ENCODE data around the gene RICTOR. TPM values are rescaled to one million over a fixed set of nuclear protein-coding genes. Genes with fewer than 3 reads are reported as not detected.

The RICTOR gene
- total RNA-seq, 6 donors from 2014 or later = 30.4 to 88.8 (median 38.1) TPM

- H3K27ac ChIP-seq = no peak overlapping the region
- no peaks in the 10 kb centered on the region for H3K9me3 ChIP-seq
- WGBS, 2 donors = 86 to 90% methylated on average over 4 of the region's 4 CpGs
- DNase-seq (no peak), ATAC-seq (ENCODE audit: low FRiP score in 2 of 2) (no peak)
- TF ChIP-seq POLR2AphosphoS5 (IDR thresholded peaks at IDR 0.05) (no peak), EP300 (IDR thresholded peaks at IDR 0.05) (no peak), CTCF (IDR thresholded peaks at IDR 0.05) (no peak), POLR2A (IDR thresholded peaks at IDR 0.05) (no peak)
- no peaks in the 10 kb centered on the region for H3K4me1 ChIP-seq
- H3K36me3 ChIP-seq = peaks cover 14 to 85% (median 34%) of the 10 kb centered on the region in 4 donors
- no peaks in the 10 kb centered on the region for H3K27me3 ChIP-seq
- H3K4me3 ChIP-seq = no peak overlapping the region
Observed at GRCh38 chr5:38932854-38933408, 141.3 kb downstream of the RICTOR start.

- Histone ChIP-seq H3K27me3 (no peaks in the 10 kb centered on the region), H3K9me3 (no peaks in the 10 kb centered on the region), H3K4me3 (no peak overlapping the region), H3K27ac (no peak overlapping the region), H3K4me1 (no peaks in the 10 kb centered on the region), H3K36me3 (peaks cover 14 to 85% (median 37%) of the 10 kb centered on the region in 4 donors)
- ATAC-seq (ENCODE audit: low FRiP score in 2 of 2) (no peak), DNase-seq (no peak)
- no peak for TF ChIP-seq POLR2AphosphoS5 (IDR thresholded peaks at IDR 0.05)
- TF ChIP-seq CTCF (IDR thresholded peaks at IDR 0.05) = no peak
- TF ChIP-seq EP300 (IDR thresholded peaks at IDR 0.05) = no peak
- no peak for TF ChIP-seq POLR2A (IDR thresholded peaks at IDR 0.05)
- WGBS, 2 donors = 74 to 80% methylated on average over 4 of the region's 4 CpGs
Observed at GRCh38 chr5:38931731-38932130, 142.5 kb downstream of the RICTOR start.

GRCh38 chr5:38929838-38930237, 144.4 kb downstream of the RICTOR start:
- DNase-seq (no peak), ATAC-seq (ENCODE audit: low FRiP score in 2 of 2) (no peak)
- WGBS, 2 donors = 56 to 70% methylated on average over 2 of the region's 2 CpGs
- peaks cover 17 to 90% (median 48%) of the 10 kb centered on the region in 4 donors for H3K36me3 ChIP-seq
- H3K9me3 ChIP-seq = no peaks in the 10 kb centered on the region
- H3K27ac ChIP-seq = no peak overlapping the region
- TF ChIP-seq POLR2AphosphoS5 (IDR thresholded peaks at IDR 0.05) (no peak), CTCF (IDR thresholded peaks at IDR 0.05) (no peak)
- no peak overlapping the region for H3K4me3 ChIP-seq
- H3K4me1 ChIP-seq = no peaks in the 10 kb centered on the region
- H3K27me3 ChIP-seq = no peaks in the 10 kb centered on the region

- Histone ChIP-seq H3K4me1 (peaks cover 0 to 5% (median 0%) of the 10 kb centered on the region in 4 donors), H3K36me3 (peaks cover 9 to 89% (median 35%) of the 10 kb centered on the region in 4 donors), H3K9me3 (no peaks in the 10 kb centered on the region), H3K27ac (no peak overlapping the region), H3K4me3 (no peak overlapping the region), H3K27me3 (no peaks in the 10 kb centered on the region)
- DNase-seq = no peak
- TF ChIP-seq EP300 (IDR thresholded peaks at IDR 0.05) (no peak), CTCF (IDR thresholded peaks at IDR 0.05) (no peak), POLR2AphosphoS5 (IDR thresholded peaks at IDR 0.05) (no peak), POLR2A (IDR thresholded peaks at IDR 0.05) (no peak)
- 84 to 89% methylated on average over 2 of the region's 2 CpGs for WGBS, 2 donors
- ATAC-seq (ENCODE audit: low FRiP score in 2 of 2) = no peak
Observed at GRCh38 chr5:38927470-38927869, 146.7 kb downstream of the RICTOR start.

GRCh38 chr5:38926121-38926520, 148.1 kb downstream of the RICTOR start:
- H3K9me3 ChIP-seq = no peaks in the 10 kb centered on the region
- ATAC-seq (ENCODE audit: low FRiP score in 2 of 2) = no peak
- H3K4me3 ChIP-seq = no peak overlapping the region
- TF ChIP-seq POLR2A (IDR thresholded peaks at IDR 0.05) (no peak), POLR2AphosphoS5 (IDR thresholded peaks at IDR 0.05) (no peak), CTCF (IDR thresholded peaks at IDR 0.05) (no peak), EP300 (IDR thresholded peaks at IDR 0.05) (no peak)
- peaks cover 8 to 88% (median 35%) of the 10 kb centered on the region in 4 donors for H3K36me3 ChIP-seq
- no peak for DNase-seq
- 86 to 93% methylated on average over 3 of the region's 3 CpGs for WGBS, 2 donors
- no peak overlapping the region for H3K27ac ChIP-seq
- peaks cover 0 to 5% (median 0%) of the 10 kb centered on the region in 4 donors for H3K4me1 ChIP-seq
- no peaks in the 10 kb centered on the region for H3K27me3 ChIP-seq
